OCI-M2 (cell line): ENCODE data around the gene HIBCH.

Experiments used
- DNase-seq: peaks from one replicate; lab custom pipeline; 2025; ENCODE audit not compliant: unreplicated experiment; lab: John Stamatoyannopoulos, UW

The HIBCH gene

DNA sequence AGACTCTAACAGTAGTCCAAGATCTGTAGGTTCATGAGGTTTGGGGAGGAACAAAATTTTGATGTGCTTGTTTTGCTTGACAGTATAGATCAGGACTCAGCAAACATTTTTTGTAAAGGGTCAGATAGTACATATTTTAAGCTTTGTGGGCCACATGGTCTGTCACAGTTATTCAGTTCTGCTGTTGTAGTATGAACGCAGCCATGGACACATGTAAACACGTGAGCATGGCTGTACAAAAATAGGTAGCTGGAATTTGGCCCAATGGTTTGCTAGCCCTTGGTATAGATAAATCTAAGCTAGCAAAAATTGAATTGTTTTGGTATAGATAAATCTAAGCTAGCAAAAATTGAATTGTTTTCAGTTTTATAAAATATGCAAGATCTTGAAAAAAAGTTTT, 120.5 kb downstream of the HIBCH start:
- no peak for DNase-seq

DNA sequence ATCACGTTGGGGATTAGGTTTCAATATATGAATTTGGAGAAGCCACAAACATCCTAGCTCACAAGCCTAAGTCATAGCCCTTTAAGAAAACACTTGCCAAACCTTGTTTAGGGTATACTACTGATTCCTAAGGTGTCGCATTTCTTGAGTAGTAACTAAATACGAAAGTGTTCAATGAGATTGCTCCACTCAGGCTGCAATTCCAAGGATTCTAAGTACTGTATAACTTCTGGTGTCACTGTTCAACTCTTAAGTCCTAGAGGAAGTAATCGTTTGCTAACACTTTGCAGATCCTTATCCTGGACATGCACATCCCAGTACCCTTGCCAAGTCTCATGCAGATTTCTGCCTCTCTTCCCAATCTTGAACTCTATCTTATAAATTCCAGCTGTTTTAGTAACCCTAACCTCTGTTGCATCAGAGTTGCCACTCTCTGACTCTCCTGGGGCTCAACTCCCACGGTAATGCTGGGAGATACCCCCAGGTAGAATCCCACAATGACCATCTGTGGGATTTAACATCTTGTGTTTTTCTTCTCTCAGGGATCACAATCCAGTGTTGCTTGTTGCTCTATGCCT, 122.4 kb downstream of the HIBCH start:
- DNase-seq: no peak

DNA sequence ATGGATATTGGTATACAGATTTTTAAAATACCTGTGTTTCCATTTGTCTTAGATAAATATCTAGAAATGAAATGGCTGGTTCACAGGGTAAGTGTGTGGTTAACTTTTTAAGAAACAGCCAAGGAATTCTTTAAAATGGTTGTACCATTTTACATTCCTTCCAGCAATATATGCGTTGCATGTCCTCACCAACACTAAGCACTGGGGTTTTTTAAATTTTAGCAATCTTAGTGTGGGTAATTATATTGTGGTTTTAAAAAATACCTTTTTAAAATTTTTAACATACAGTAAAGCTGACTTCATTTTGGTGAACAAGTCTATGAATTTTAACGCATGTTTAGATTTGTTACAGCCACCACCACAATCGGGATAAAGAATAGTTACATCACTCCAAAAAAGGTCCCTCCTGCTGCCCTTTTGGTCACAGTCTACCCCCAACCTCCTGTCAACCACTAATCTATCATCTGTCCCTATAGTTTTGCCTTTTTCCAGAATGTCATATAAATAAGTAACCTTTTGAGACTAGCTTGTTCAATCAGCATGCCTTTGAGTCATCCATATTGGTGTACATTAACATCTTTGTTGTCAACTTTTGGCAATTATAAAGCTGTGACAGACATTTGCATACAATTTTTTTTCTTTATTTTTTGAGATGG, 129.0 kb downstream of the HIBCH start:
- DNase-seq: no peak

DNA sequence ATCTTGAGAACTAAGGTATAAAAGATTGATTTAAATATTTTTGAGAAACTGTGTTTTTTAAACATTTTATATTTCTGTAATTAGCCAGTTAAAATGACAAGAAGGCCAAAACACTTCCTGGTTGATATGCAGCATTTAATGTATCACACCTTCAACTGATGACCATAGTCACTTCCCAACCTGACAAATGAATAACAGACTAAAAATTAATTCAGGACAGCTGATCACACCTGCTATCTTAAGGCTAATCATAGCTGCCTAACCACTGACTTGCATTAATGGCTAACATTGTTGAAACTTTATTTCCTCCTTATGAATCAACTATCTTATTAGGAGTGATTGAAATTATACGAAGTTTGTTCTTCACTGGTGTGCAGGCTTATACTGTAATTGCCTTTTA, 131.3 kb downstream of the HIBCH start:
- DNase-seq: no peak

DNA sequence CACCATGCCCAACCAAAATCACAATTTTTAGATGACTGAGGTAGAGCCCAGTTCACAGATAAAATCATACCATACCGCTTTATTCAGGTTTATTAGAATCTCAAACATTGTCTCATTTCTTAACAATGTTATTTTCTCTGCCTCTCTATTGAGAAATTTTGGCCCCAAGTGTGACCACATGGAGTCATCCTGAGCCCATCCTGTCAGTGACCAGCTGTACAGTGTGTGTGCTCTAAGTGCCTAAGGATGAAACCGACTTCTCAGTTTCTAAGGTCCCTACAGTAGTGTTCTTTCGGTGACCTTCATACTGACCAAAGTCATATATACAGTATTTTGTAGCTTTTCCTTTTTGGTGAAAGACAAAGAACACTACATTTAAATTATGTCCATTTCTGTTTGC, 133.4 kb downstream of the HIBCH start:
- DNase-seq: no peak

DNA sequence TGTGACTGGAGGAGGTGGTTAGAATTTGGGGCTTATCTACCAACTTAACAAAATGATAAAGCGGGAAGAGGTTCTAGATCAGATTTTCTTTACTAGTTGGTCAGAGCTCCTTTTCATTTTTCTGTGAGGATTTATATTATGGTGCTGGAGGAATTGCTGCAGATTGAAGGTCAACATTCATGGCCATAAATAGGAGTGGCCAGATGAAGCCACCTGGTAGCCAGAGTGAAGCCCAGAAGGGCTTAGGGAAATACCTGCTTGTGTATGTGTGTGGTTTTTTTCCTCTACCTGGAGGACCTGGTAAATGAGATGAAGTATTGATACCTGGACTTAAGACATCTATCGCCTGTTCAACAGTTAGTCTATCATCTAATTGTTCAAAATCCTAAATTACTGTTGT, 134.2 kb downstream of the HIBCH start:
- DNase-seq: no peak

DNA sequence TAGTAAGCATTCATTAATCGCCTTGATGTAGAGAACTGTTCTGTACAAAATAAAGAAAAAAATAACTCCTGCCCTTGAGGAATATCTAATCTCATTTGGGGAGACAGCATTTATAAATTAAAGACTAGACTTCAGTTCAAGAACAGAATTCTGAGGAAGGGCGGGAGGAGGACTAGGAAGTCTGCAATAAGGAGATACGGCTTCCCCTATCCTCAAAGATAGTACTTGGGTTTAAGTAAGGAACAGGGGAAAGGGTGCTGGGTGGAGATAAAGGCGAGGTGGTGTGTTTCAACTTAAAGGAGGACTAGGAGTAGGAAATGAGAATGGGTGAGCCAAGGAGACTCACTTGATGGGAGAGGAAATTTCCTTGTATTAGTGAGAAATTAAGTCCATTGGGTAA, 135.2 kb downstream of the HIBCH start:
- peak; percentile 9 for DNase-seq

DNA sequence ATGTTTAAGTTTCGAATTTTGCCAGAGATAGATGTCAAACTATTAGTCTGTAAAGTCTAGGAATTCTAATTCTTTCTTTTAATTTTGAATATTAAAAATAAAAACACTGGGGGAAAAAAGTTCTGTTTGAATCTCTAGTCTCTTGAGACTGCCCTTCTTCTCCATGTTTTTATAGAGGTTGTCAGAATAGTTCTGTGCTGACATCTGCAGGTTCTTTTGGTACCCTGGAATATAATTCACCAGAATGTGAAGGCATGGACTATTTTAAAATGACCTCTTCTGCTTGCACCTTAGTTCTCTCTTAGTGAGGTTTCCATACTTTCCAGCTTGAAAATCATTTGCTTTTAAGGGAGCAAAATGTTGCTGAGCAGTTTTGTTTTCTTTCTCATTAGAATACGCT, 136.1 kb downstream of the HIBCH start:
- DNase-seq: no peak

DNA sequence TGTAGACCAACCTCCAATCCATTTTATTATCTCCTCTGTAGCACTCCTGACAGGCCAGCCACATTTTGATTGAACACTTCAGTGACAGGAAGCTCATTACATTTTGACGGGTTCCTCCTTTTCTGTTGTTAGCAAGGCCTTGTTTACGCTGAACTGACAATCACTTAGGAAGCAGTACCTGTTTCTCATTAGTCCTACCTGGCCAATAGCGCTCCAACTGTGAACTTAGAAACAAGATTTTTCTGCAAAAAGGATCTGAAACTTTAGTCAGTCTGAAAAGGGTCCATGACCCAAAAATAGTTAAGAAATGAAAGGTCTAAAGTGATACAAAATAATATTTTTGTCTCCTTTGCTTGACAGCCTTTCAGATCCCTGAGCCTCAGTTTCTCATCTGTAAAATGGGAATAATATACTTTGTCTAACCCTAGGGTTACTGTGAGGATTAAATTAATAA, 137.5 kb downstream of the HIBCH start:
- no peak for DNase-seq

DNA sequence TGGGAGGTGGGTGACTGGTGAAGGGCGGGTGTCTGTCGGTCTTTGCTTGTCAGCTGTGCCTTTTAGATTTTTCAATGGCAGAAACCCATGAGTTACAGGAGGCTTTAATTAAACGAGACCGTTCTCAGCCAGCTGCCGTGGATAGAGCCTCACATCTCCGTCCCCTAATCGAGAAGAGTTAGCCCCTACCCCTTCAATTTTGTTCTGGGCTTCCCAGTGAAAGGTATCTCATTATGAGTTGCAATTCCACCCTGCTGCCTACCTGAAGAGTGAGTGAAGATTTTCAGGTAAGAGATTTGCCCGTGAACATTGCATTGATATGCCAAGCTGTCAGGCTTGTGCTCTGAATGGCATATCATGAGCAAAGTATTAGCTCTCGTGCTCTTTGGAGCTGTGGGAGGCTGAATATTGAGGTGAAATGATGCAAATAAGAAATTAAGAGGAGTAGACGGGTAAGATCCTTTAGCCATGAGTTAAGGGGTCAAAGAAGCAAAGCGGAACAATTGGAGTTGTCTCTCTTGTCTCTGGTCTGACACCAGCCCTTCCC, 138.4 kb downstream of the HIBCH start:
- no peak for DNase-seq

DNA sequence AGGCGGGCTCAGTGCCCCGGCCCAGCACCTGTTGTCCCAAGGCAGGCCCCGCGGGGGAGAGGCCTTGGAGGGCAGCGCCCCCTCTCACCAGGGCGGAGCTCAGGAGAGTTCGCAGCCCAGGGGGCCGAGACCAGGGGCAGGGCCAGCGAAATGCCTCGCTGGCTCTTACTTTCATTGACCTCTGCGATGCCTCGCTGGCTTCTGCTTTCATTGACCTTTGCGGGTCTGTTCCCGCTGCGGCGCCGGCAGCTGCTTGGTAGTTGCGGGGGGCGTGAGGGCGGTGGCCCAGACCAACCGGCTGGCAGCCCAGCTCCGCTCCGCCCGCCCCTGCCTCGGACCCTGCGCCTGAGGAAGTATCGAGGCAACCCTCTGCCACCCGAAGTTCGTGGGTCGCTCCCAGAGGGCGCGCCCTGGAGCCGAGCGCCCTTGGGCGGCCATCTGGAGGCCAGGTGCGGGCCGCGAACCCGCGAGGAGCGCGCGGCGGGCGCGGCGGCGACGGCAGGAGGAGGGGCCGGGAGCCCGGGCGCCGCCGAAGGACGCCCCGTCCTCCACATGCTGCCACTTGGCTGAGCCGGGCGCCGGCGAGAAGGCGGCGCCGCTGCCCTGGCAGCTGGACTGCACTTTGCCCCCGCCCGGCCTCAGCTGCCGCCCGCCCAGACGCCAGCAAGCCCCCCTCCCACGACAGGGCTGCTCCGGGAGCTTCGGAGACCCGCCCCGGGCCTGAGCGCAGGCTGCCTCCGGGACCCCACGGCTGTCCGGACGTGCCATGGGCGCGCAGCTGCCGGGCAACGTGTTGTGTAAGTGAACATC, 139.1 kb downstream of the HIBCH start:
- DNase-seq: peak; percentile 60

DNA sequence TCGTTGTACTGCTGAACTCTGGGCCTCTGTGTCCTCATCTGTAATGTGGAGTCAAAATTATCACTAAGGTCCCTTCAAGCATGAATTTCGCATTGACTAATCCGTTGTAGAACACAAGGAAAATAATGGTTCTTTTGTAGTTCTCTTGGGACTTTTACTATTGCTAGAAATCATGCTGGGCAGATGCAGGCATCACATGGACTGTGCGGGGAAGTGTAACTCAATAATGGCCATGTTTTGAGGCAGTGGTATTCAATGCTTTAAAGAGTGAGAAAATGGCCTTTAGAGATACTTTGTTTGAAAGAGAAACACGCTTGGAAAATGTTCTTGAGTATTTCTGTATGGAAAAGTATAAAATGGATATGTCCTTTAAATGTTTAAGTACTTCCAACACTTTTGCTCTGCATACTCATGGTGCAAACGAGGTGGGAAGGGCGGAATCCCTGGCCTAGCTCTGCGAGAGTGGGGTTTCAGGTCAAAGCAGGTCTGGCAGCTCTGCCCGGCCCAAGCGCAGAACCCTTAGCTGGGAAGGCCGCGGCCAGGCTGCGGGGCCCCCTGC, 139.8 kb downstream of the HIBCH start:
- DNase-seq: no peak

DNA sequence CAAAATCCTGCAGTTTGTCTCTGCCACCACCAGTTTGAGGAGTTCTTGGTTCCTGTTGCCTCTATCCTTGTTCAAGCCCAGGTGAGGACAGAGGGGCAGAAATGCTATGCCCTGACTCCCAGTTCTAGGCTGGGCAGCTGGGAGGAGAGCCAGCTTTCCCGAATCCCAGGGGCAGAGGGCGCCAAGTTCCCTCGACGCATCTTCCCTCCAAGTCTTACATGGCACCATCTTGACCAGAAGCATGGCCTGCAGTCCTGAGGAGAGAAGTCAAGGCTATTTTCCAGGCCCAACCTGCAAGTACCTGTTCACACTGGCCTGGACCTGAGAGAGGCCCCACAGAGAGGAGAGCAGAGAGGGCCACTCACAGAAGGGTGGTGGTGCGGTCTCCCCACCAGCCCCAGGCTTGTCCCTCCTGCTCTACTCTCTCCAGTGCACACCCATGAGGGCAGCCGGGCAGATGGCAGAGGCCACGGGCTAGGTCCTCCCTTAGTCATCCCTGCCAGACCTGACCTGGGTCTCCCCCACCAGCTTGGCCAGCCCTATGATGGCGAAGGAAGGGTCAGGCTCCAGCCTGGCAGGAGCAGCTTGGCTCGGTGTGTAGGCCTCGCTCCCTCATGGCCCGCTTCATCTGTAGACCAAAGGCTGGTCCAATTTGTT, 141.4 kb downstream of the HIBCH start:
- DNase-seq: no peak

DNA sequence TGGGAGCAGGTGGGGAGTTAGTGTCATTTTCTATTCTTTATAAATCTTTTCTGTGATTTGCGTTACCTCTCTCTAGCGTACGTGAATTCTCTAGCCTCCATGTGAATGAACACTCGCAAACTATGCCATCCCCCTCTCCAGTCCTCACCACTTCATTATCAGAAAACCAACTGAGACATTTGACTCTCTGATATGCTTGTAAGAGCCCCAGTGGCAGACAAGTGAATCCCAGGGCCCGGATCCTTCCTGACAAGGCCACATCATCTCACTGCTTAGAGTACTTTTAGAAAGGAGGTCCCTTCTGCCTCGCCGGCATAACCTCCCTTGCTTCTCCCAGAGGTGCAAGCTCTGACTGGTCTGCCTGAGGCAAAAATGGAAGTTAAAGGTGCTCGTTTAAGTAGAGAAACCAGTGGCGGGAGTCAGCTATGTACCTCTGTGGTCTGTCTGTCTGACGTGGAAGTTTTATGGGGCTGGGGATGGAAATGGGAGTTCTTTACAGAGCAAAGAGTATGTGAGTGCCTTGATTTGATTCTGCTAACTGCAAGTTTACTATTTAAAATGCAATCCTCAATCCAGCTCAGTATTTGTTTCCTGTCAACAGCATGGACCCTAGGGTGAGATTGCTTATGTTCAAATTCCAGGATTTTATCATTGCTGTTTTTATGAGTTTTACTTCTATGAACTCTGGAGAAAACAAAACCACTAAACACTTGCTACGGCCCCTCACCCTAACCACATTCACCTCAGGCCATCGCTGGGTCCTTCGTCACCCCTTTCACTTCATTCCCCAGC, 142.2 kb downstream of the HIBCH start:
- no peak for DNase-seq

DNA sequence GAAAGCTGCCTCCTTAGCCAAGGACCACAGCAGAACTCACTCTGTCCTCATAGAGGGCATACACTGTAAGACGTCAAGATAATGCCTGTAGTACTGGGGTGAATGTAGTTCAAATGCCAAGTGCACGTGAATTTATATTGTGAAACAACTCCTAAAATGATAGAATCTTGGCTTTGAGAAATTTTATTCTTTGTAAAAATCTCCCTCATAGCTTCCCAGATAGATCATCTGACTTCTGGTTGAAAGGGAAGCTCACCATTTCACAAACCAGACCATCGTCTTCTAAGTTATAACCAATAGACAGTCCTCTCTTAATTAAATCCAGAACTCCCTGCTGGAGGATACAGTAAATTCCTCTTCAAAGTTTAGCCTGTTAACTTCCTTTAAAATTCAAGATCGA, 146.2 kb downstream of the HIBCH start:
- no peak for DNase-seq

DNA sequence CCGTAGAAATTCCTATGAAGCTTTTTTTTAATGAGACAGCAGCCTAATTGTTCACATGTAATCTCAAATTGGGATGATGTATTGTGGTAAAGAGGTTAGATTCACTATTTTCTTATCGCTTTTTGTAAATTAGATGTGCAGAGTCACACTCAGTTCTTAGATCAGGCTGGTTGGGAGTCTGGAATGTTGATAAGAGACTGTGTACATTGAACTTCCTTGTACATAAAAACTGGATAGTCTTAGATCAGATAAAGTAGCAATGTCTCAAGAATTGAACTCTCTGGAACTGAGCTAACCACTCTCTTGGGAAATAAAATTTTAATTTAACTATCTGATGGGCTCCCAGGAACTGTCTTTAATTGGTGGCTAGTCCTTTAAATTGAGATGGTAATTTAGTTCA, 149.0 kb downstream of the HIBCH start:
- no peak for DNase-seq

DNA sequence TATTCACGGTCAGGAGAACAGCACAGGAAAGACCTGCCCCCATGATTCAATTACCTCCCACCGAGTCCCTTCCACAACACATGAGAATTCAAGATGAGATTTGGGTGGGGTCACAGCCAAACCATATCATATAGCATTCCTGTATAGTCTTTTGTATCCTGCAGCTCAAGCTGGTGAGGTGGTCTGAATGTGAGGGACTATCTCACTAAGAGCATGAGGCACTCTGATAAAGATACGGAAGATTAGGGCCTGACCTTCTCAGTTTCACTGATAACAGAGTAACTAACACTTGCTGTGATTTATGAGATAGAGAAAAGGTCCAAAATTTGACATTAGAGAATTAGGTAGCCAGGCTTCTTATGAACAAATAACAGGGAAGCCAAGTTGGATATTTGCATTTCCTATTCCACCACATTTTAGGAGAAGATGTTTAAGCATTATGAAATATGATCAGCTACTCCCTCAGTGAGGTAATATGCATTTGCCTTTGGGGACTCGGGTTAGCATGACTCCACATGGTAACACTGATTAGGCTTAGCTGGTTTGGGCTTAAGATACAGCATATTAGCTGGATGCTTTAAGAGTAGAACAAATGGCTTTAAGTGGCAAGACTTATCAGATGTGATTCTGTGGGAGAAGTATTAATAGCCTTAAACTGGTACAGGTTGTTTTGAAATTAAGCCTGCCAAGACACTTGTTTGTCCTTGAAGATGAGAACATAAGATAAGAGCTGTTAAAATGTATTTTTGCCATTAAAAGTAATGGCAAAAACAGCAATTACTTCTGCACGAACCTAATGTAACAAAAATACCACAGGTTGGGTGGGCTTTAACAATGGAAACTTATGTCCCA, 150.2 kb downstream of the HIBCH start:
- no peak for DNase-seq

DNA sequence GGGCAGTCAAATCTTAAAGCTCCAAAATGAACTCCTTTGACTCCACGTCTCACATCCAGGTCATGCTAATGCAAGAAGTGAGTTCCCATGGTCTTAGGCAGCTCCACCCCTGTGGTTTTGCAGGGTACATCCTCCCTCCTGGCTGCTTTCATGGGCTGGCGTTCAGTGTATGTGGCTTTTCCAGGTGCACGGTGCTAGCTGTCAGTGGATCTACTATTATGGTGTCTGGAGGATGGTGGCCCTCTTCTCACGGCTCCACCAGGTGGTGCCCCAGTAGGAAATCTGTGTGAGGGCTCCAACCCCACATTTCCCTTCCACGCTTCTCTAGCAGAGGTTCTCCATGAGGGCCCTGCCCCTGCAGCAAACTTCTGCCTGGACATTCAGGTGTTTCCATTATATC, 151.9 kb downstream of the HIBCH start:
- no peak for DNase-seq

DNA sequence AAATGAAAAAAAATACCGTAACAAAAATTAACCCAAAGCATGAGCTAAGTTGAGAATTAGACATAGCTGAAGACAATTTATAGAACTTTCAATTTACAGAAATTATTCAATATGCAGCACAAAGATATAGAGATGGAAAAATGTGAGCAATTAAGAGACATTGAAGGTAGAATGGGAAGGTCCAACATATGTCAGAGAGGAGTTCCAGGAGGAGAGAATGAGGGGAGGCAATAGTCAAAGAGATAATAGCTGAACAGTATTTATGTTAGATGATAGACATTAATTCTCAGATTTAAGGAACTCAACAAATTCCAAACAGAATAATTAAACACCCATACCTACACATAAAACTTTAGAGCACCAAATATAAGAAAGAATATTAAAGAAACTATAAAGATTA, 154.1 kb downstream of the HIBCH start:
- no peak for DNase-seq

DNA sequence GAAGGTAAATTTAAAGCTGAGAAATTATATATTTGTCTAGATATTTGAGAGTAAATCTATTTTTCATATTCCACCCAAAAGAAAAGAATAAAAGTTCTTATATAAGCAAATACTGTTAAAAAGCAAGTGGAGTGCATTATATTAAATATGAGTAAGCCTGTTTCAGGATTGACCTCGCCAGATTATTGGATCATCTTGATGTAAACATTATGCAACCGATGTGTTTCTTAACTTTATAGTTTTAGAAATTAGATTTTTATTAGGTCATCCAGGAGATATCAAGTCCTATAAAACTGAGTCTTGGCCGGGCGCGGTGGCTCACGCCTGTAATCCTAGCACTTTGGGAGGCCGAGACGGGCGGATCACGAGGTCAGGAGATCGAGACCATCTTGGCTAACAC, 156.8 kb downstream of the HIBCH start:
- DNase-seq: no peak
